HFFc6 (cell line): ENCODE data around the gene IKBKE. TPM values are rescaled to one million over a fixed set of nuclear protein-coding genes. Genes with fewer than 3 reads are reported as not detected.

Source experiments
- DNase-seq: peaks from one replicate; pipeline ENCODE4 v3.0.0-alpha.2; 2018
- H3K27ac Mint-ChIP-seq: 2 replicates; pipeline ENCODE4 v1.8.0; 2020; ENCODE audit warnings: mild to moderate bottlenecking, mixed read lengths
- H3K27me3 Mint-ChIP-seq: 2 replicates; pipeline ENCODE4 v1.8.0; 2021; ENCODE audit warnings: mild to moderate bottlenecking, moderate library complexity, mixed read lengths; ENCODE audit not compliant: insufficient read depth
- H3K36me3 Mint-ChIP-seq: 2 replicates; pipeline ENCODE4 v1.8.0; 2021; ENCODE audit warnings: low read depth, mixed read lengths
- H3K4me1 Mint-ChIP-seq: 2 replicates; pipeline ENCODE4 v1.8.0; 2020; ENCODE audit warnings: low read depth, mixed read lengths
- H3K4me3 Mint-ChIP-seq: 2 replicates; pipeline ENCODE4 v1.8.0; 2020; ENCODE audit warnings: mild to moderate bottlenecking, moderate library complexity, mixed read lengths
- H3K9me3 Mint-ChIP-seq: 2 replicates; pipeline ENCODE4 v1.8.0; 2020; ENCODE audit warnings: mild to moderate bottlenecking, mixed read lengths
- CTCF ChIP-seq: fragments of 200-600 bp; sonication (generic); IDR thresholded peaks from 2 replicates; pipeline ENCODE4 v1.5.0; 2021; ENCODE audit warnings: antibody characterized with exemption, mild to moderate bottlenecking
- total RNA-seq, 6 experiments: library from RNA; stranded (reverse); fragmentation: NEBNext Ultra II Directional; extraction: Animal tissue kit (Norgen Biotek cat#: 25700); gene quantifications; 2 replicates in 1 of 6; 3 replicates in 5 of 6; pipeline ENCODE4 v1.2.3, GENCODE V29; 2021

IKBKE gene
- total RNA-seq, 6 experiments from 2014 or later, result 15.1 to 19.6 (median 17.1) TPM

- Mint-ChIP-seq H3K27ac (no peak overlapping the region), H3K36me3 (no peaks in the 10 kb centered on the region), H3K27me3 (peaks cover 9% of the 10 kb centered on the region; the same call in 1 of the 2 replicates), H3K4me1 (peaks cover 33% of the 10 kb centered on the region), H3K9me3 (no peaks in the 10 kb centered on the region), H3K4me3 (no peak overlapping the region)
- no peak for TF ChIP-seq CTCF
- no peak for DNase-seq
These were observed 47.5 kb downstream of the IKBKE start for GRCh38 chr1:206517784-206518183.

GRCh38 chr1:206518206-206518605 is 47.9 kb downstream of the IKBKE start:
- Mint-ChIP-seq H3K4me3 (no peak overlapping the region), H3K36me3 (no peaks in the 10 kb centered on the region), H3K27ac (no peak overlapping the region), H3K9me3 (no peaks in the 10 kb centered on the region), H3K4me1 (peaks cover 29% of the 10 kb centered on the region), H3K27me3 (peaks cover 9% of the 10 kb centered on the region; the same call in 1 of the 2 replicates)
- no peak for TF ChIP-seq CTCF
- no peak for DNase-seq

GRCh38 chr1:206518743-206519142 is 48.5 kb downstream of the IKBKE start:
- peaks cover 9% of the 10 kb centered on the region; the same call in 1 of the 2 replicates for H3K27me3 Mint-ChIP-seq
- H3K4me3 Mint-ChIP-seq, result no peak overlapping the region
- no peaks in the 10 kb centered on the region for H3K36me3 Mint-ChIP-seq
- no peak overlapping the region for H3K27ac Mint-ChIP-seq
- no peak for TF ChIP-seq CTCF
- no peak for DNase-seq
- no peaks in the 10 kb centered on the region for H3K9me3 Mint-ChIP-seq
- H3K4me1 Mint-ChIP-seq, result peaks cover 24% of the 10 kb centered on the region

GRCh38 chr1:206521127-206521526 is 50.9 kb downstream of the IKBKE start:
- Mint-ChIP-seq H3K4me3 (no peak overlapping the region), H3K27ac (no peak overlapping the region)

GRCh38 chr1:206521694-206522402 is 51.6 kb downstream of the IKBKE start:
- DNase-seq, result no peak
- no peak overlapping the region for H3K27ac Mint-ChIP-seq
- H3K9me3 Mint-ChIP-seq, result no peaks in the 10 kb centered on the region
- no peak for TF ChIP-seq CTCF
- no peaks in the 10 kb centered on the region for H3K36me3 Mint-ChIP-seq
- H3K4me1 Mint-ChIP-seq, result no peaks in the 10 kb centered on the region
- H3K4me3 Mint-ChIP-seq, result no peak overlapping the region
- H3K27me3 Mint-ChIP-seq, result peaks cover 10% of the 10 kb centered on the region; the same call in 1 of the 2 replicates

More at GRCh38 chr1:206521127-206521526, 50.9 kb downstream of the IKBKE start:
- DNase-seq, result no peak
- no peaks in the 10 kb centered on the region for H3K9me3 Mint-ChIP-seq
- H3K4me1 Mint-ChIP-seq, result peaks cover 3% of the 10 kb centered on the region
- no peaks in the 10 kb centered on the region for H3K36me3 Mint-ChIP-seq
- H3K27me3 Mint-ChIP-seq, result peaks cover 10% of the 10 kb centered on the region; the same call in 1 of the 2 replicates
- TF ChIP-seq CTCF, result no peak
